OCI-LY7 (cell line): Measurements from ENCODE around the gene FOS. TPM values are rescaled to one million over a fixed set of nuclear protein-coding genes. Genes with fewer than 3 reads are reported as not detected.

Experiments used
- BruUV-seq: library from RNA; stranded (reverse); fragments of 400-500 nt; replicated peaks from 2 replicates; lab custom pipeline; 2021; lab: Mats Ljungman, UMichigan
- CTCF ChIA-PET: fragments of 300-600 bp; sonication (Branson Sonifier 250); formaldehyde crosslinking; loops from one replicate; lab custom pipeline; 2022; ENCODE audit warnings: antibody characterized with exemption; ENCODE audit not compliant: unreplicated experiment; lab: Charles Lee
- POLR2A ChIA-PET: fragments of 300-600 bp; sonication (Branson Sonifier 250); formaldehyde crosslinking; loops from one replicate; lab custom pipeline; 2022; ENCODE audit warnings: antibody characterized with exemption; lab: Charles Lee
- DNase-seq: peaks from one replicate; pipeline ENCODE4 v3.0.0-alpha.2; 2015; ENCODE audit warnings: low spot score
- H2AFZ ChIP-seq: fragments of 200-600 bp; sonication (generic), shearing (Covaris generic); 2 replicates; pipeline ENCODE4 v1.6.1; 2014; ENCODE audit warnings: mild to moderate bottlenecking, antibody characterized with exemption, low read length, moderate library complexity
- H3K27ac ChIP-seq: fragments of 200-600 bp; sonication (generic); 2 replicates; pipeline ENCODE4 v1.5.1; 2014; ENCODE audit warnings: mixed run types, low read depth, mild to moderate bottlenecking, moderate library complexity, low read length, inconsistent platforms; ENCODE audit not compliant: poor library complexity, severe bottlenecking
- H3K36me3 ChIP-seq: fragments of 200-600 bp; sonication (generic); 2 replicates; pipeline ENCODE4 v1.6.1; 2014; ENCODE audit warnings: mild to moderate bottlenecking, antibody characterized with exemption, low read length, moderate library complexity, mixed read lengths; ENCODE audit not compliant: insufficient read depth
- H3K4me1 ChIP-seq: fragments of 200-600 bp; sonication (generic); 2 replicates; pipeline ENCODE4 v1.5.1; 2014; ENCODE audit warnings: mild to moderate bottlenecking, low read length; ENCODE audit not compliant: insufficient read depth, poor library complexity, severe bottlenecking
- H3K4me2 ChIP-seq: fragments of 200-600 bp; sonication (generic); 2 replicates; pipeline ENCODE4 v1.6.1; 2014; ENCODE audit warnings: mild to moderate bottlenecking, low read length
- H3K4me3 ChIP-seq: fragments of 200-600 bp; sonication (generic); 2 replicates; pipeline ENCODE4 v1.5.1; 2014; ENCODE audit warnings: mild to moderate bottlenecking, low read depth, low read length; ENCODE audit not compliant: poor library complexity, severe bottlenecking
- H3K79me2 ChIP-seq: fragments of 200-600 bp; sonication (generic); 2 replicates; pipeline ENCODE4 v1.6.1; 2016; ENCODE audit warnings: low read depth, mild to moderate bottlenecking, low read length, moderate library complexity, mixed read lengths; ENCODE audit not compliant: insufficient read depth
- H3K9me2 ChIP-seq: fragments of 200-600 bp; sonication (generic); 2 replicates; pipeline ENCODE4 v1.6.1; 2016; ENCODE audit warnings: mild to moderate bottlenecking, low read length, mixed read lengths; ENCODE audit not compliant: insufficient read depth
- H3K9me3 ChIP-seq: fragments of 200-600 bp; sonication (generic); 2 replicates; pipeline ENCODE4 v1.6.1; 2014; ENCODE audit warnings: mild to moderate bottlenecking, mixed run types, low read length, mixed read lengths
- H4K20me1 ChIP-seq: fragments of 200-600 bp; sonication (generic); 2 replicates; pipeline ENCODE4 v1.6.1; 2014; ENCODE audit warnings: mild to moderate bottlenecking, antibody characterized with exemption, low read length, moderate library complexity, mixed read lengths; ENCODE audit not compliant: insufficient read depth
- CTCF ChIP-seq: fragments of 200-600 bp; sonication (generic); conservative IDR thresholded peaks from 2 replicates; pipeline ENCODE4 v1.5.1; 2014; ENCODE audit warnings: mild to moderate bottlenecking, antibody characterized with exemption, low read length, moderate library complexity, mixed read lengths
- EZH2phosphoT487 ChIP-seq: fragments of 200-600 bp; sonication (generic); IDR thresholded peaks from 2 replicates; pipeline ENCODE4 v1.6.1; 2018; ENCODE audit warnings: low read depth, borderline replicate concordance, mild to moderate bottlenecking, mixed run types, antibody characterized with exemption, low read length, moderate library complexity, mixed read lengths
- intact Hi-C: fragments of 100-400 bp; cut with micrococcal nuclease; formaldehyde crosslinking; loops from one replicate; pipeline ENCODE4 v1.10.0; 2022; ENCODE audit not compliant: unreplicated experiment
- total RNA-seq, 2 experiments: library from RNA; depleted of rRNA in 1 of 2; stranded (reverse); fragments of >200 nt in 1 of 2; shearing (Covaris generic) in 1 of 2; gene quantifications; 2 replicates each; pipeline ENCODE4 v1.2.3, GENCODE V29; 2014 to 2022

FOS gene
- total RNA-seq, 2 experiments from 2014 or later, result 3.3 to 16.9 TPM

- peak overlapping the region; percentile 91 for H3K4me2 ChIP-seq
- H3K9me2 ChIP-seq, result no peaks in the 10 kb centered on the region
- ChIA-PET POLR2A (interaction anchor here (1.3 to 1.7 kb wide), 2 partner anchors 10 to 34 kb away, joined by 5 to 6 read pairs; no protein-coding TSS in a partner anchor), CTCF (interaction anchor here (0.5 kb wide), 1 partner anchor 39 kb away, joined by 4 read pairs; no protein-coding TSS in a partner anchor)
- BruUV-seq, result no TSS peak
- H3K36me3 ChIP-seq, result no peaks in the 10 kb centered on the region
- H3K4me1 ChIP-seq, result peaks cover 56% of the 10 kb centered on the region
- peak overlapping the region; percentile 35 for H3K27ac ChIP-seq
- H4K20me1 ChIP-seq, result no peaks in the 10 kb centered on the region
- no peaks in the 10 kb centered on the region for H3K9me3 ChIP-seq
- TF ChIP-seq EZH2phosphoT487, result no peak
- no peak for TF ChIP-seq CTCF
- peak overlapping the region; percentile 95 for H2AFZ ChIP-seq
- intact Hi-C loops, result no loop called here
- H3K4me3 ChIP-seq, result peak overlapping the region; percentile 64
- peak; percentile 95 for DNase-seq
- no peaks in the 10 kb centered on the region for H3K79me2 ChIP-seq
Measured at GRCh38 chr14:75258803-75259509, 19.7 kb upstream of the FOS start.

- TF ChIP-seq EZH2phosphoT487 (no peak), CTCF (no peak; the same call in 1 of the 2 replicates)
- BruUV-seq, result no TSS peak
- intact Hi-C loops, result no loop called here
- H3K27ac ChIP-seq, result peak overlapping the region; percentile 1
- H2AFZ ChIP-seq, result peak overlapping the region; percentile 95
- H3K9me3 ChIP-seq, result no peaks in the 10 kb centered on the region
- peak overlapping the region; percentile 64 for H3K4me3 ChIP-seq
- H4K20me1 ChIP-seq, result no peaks in the 10 kb centered on the region
- POLR2A ChIA-PET, result interaction anchor here (1.7 kb wide), 1 partner anchor 10 kb away, joined by 6 read pairs; no protein-coding TSS in a partner anchor
- H3K9me2 ChIP-seq, result no peaks in the 10 kb centered on the region
- H3K79me2 ChIP-seq, result no peaks in the 10 kb centered on the region
- no peaks in the 10 kb centered on the region for H3K36me3 ChIP-seq
- CTCF ChIA-PET, result no interaction called here
- DNase-seq, result no peak
- H3K4me1 ChIP-seq, result peaks cover 56% of the 10 kb centered on the region
- H3K4me2 ChIP-seq, result peak overlapping the region; percentile 91
Measured at GRCh38 chr14:75259510-75259855, 19.1 kb upstream of the FOS start.
